ENCODE results near the gene FMNL2.

FMNL2 gene

DNA sequence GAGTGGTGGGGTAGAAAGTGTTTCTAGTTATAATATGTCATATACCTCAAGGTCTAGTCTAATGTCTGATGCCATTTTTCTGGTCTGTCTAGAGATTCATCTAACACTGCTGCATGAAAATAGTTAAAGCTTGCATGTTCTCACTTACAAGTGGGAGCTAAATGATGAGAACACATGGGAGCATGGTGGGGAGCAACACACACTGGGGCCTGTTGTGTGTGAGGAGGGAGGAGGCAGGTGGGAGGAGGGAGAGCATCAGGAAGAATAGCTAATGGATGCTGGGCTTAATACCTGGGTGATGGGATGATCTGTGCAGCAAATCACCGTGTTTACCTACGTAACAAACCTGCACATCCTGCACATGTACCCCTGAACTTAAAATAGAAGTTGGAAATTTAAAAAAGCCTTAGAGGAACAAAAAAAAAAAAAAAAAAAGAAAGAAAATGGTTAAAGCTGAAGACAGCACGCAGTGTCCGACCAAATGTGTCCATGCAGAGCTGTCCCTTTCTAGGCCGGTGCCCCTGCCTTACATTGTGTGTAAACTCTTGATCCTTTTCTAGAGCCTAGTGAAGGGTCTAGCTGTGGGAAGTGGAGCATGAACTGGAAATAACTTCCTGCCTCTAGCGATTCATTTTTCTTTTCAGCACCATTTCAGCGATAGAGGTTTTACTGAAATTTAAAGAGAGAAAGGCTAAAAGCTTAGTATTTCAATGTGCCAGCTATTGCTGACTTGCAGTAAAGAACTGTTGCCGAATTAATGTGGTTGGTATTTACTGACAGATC lies 94.0 kb downstream of the FMNL2 start:
- no peak for DNase-seq

DNA sequence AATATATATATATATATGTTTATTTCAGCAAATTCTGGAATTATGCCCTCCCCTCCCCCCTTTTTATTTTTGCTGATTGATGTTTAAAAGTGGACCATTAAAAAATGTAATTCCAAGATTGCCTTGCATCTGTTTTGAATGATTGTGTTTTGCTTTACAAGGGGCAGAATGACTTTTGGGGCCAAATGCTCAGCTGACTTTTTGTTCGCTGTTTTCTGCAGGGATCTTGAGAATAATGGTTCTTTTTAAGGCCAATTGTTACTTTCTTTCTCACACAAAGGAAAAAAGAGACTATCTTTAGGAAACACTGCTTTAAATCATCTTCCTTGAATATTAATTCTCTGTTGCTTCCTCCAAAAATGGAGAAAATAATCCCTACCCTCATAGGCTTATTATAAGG lies 95.9 kb downstream of the FMNL2 start:
- no peak for DNase-seq

DNA sequence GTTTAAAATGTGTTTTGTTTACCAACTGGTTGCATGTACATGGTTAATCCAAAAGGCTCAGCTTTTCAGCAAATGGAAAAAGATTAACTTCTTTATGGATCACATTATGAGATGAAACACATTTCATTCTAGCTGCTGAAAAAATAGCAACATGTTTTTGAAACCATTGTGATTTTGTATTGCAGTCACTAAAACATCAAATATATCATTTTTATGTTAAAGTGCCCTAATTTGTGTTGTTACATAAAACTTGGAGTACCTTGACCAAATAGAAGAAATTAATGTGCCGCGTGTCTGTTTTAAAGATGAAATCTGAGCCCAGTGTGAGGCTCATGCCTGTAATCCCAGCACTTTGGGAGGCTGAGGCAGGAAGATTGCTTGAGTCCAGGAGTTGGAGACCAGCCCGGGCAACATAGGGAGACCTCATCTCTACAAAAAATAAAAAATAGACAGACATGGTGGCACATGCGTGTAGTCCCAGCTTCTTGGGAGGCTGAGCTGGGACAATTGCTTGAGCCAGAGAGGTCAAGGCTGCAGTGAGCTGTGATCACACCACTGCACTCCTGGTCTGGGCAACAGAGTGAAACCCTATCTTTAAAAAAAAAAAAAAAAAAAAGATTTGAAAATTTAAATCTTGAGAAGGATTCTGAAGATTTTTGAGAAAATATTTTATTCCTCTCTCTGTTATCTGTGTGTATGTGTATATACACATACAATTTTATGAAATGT lies 96.6 kb downstream of the FMNL2 start:
- DNase-seq: no peak

DNA sequence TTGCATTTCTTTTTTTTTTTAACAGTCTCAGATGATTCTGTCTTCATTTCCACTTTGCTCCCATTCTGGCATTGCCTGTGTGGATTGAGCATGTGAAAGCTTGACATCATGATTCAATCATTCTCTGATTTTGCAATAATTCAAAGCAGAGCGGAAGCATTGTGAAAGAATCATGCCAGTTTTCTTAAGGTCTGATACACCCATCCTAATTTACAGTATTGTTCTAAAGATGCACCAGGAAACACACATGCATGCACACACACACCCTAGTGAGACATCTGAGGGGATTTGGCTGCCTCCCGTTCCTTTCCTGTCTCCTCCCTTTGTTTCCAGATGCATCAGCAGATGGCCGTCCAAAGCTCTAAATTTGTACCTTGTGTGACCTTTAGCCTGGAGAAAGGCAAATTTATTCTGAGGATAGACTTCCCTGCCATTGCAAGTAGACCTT lies 97.3 kb downstream of the FMNL2 start:
- DNase-seq: no peak

DNA sequence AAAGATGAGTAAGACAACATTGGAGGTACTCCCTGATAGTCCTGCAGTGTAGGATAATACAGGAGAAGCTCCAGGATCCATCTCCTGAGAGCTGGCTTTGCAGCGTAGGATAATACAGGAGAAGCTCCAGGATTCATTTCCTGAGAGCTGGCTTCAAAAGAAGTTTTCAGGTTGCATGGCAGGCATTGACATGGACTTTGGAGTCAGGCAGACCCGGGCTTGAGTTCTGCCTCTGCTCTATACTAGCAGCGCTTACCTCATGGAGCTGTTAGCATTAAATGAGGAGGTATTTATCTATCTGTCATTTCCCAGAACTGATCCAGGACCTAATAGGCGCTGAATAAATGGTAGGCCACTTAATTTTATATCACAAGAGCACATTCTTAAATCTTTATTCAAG lies 97.8 kb downstream of the FMNL2 start:
- DNase-seq: no peak

DNA sequence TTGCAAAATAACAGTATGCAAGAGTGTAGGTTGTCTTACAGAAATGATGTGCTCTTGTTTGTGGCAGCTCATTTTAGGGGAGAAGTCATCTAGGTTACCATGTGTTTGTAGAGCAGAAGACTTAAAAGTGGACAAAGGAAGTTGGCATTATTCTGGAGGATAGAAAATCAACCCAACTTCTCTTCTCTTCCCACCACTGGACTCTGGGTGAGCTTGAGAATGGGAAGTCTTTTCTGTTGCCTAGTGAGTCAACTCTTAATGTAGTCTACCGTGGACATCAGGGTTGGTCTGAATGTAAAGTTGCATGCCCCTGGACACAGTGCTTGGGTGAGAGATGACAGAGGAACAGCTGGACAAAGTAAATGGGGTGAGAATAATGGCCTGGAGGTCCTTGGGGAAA lies 98.3 kb downstream of the FMNL2 start:
- no peak for DNase-seq

DNA sequence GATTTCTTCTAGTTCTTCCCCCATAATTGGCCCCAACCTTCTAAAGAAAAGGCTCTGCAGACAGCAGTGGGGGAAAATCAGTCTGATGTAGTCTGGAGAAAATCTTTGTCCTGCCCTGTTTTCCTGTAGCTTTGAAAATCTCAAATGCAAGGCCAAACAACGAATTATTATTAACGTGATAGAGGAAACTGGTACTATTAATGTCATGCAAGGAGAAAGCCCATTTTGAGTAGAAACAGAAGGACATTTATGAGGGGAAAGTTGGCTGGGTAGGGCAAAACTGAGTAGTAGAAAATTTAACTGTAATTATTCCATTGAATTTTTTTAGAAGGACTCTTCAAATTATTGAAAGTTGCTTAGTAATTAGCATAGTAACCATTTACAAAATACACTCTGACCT lies 98.8 kb downstream of the FMNL2 start:
- DNase-seq: no peak

DNA sequence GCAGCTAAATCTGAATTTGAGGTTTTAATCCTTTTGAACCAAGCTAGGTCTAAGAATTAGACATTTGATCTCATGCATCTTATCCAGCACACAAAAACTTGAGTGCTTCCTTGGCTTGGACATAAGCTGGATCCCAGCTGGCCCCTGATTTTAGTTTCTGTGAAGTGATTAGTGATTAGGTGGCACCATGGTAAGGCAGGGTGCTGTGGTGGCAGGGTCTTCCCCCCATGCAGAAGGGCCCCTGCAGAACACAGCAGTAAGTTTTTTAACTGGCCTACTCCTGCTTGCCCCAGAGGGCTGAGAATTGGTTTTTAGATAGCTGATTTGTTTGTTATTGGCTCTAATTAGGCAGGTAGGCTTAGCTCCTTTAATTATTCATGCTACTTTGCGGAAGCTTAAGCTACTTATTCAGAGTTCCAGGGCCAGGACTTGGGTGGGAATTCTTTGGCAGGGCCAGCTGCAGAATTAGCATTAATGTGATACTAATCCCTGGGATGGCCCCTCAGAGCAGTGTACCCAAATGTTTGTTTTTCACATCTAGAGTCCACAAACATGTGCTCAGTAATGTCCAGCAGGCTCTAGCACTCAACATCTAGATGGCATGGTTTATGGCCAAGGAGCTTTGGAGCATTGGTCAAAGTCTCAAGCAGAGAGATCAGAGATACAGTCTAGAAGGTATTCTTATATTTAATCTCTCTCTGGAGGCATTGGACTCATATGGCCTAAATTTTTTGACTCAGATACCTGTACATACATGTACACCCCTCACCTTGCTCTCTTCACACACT lies 99.6 kb downstream of the FMNL2 start:
- no peak for DNase-seq

DNA sequence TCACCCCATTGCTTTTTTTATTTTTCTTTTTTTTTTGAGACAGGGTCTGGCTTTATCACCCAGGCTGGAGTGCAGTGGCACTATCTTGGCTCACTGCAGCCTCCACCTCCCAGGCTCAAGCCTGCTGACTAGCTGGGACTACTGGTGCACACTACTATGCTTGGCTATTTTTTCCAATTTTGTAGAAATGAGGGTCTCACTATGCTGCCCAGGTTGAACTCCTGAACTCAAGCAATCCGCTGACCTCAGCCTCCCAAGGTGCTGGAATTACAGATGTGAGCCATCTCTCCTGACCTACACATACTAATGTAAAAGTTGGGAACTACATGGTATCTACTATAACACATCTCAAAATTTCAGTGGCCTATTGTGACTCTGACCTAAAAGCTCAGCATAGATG lies 101.2 kb downstream of the FMNL2 start:
- DNase-seq: no peak

DNA sequence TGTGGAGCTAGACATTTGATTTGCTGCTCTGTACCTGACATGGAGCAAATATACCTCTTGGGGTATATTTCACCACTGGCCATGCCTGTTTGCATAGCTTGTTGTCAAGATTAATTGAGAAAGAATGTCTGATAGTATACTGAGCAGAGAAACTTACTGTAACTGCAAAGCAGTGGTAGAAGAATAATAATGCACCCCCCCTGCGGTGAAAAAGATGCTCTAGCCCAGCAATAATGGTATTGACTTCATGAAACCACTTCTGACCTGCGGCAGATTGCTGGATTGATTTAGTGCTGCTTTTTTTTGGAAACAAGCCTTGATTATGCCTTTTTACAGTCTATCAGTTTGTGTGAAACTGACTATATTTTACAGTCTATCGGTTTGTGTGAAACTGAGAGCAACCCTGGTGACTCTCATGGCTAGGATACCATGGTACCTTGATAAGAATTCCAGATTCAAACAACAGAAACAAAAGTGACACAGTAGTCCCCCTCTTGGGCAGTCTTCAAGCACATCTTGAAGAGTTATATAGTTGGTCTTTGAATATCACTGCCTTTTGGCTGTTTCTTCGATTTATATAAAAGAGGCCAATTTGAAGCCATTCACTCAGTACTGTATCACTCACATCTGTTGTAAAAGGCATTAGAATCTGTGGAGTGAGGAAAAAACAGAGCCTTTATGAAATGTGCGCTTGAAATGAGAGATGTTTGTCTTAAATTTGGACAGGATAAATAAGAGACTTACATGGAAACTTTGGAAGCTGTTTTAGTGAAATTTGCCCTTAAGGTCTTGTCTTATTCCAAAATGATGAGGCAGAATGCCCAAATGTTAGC lies 102.5 kb downstream of the FMNL2 start:
- DNase-seq: no peak

DNA sequence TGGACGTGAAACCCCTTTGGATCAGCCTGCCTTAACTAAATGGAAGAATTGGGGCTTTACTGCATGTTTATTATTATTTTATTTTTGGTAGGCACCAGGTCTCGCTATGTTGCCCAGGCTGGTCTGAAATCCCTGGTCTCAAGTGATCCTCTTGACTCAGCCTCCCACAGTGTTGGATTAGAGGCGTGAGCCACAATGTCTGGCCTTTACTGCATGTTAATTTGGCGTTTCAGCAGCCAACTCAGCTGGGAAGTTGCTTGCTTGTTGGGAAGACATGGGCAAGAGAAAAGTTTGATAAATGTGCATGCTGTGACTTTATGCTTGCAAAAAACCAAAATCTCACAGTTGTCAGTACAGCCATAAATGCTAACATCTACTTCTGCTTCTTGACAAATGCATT lies 105.1 kb downstream of the FMNL2 start:
- DNase-seq: no peak

DNA sequence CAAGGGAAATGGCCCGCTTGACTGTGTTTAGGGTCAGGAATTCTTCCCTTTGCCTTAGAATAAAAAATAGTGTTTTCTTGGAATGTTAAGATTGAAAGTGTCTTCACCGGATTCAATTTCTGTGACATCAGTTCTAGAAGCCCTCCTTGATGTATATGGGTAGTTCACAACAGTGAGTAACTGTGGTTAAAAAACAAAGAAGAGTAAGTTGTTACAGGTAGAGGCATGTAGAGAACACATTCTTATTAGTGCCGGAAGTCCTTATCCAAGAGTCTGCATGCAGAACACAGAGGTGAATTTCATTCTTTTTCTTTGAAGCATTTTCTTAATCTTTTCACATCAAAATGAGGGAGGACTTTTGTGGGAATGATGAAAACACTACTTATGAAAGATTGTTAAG lies 105.5 kb downstream of the FMNL2 start:
- no peak for DNase-seq

DNA sequence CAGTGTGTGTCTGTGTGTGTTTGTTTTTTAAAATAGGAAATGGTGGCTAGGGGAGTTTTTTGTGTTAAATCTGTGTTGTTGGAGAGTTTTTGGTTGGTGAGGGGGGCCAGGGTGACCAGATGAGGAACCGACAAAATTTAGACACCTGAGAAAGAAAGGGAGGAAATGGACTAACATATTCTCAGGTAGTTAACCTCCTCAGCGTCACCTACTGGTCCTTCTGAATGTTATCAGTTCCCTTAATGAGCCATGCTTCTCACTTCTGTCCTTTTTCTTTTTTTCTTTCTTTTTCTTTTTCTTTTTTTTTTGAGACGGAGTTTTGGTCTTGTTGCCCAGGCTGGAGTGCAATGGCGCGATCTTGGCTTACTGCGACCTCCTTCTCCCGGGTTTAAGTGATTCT lies 107.0 kb downstream of the FMNL2 start:
- DNase-seq: no peak

DNA sequence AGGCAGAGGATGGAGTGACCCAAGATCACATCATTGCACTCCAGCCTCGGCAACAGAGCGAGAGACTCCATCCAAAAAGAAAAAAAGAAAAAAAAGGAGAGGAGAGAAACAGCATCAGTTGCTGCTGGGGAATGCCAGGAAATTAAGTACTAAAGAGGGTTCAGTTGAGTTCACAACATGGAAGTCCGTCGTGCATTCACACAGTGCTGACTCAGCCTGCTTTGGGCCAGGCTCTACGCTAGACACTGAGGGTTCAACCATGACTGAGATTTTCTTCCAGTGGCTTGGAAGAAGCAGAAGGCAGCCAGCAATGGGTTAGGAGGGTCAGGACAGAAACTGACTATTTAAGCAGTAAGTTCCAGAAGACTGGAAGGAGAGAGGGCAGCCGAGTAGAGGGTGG lies 108.8 kb downstream of the FMNL2 start:
- no peak for DNase-seq

DNA sequence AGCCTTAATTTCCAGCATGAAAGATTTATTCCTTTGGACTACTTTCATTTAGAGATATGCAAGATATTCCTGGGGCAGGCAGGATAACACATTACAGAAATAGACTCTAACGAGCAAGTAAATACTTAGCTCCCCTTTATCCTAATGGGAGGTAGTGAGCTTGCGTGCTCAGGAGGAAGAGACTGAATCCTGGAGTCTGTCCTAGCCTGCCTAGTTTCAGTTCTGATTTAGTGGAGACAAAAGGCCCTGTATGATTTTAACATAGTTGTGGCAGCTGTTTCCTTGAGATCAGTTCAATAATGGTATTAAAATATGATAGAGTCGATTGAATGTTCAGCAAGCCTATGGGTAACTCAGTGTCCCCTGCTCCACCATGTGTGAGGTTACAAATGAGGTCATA lies 109.5 kb downstream of the FMNL2 start:
- DNase-seq: no peak

DNA sequence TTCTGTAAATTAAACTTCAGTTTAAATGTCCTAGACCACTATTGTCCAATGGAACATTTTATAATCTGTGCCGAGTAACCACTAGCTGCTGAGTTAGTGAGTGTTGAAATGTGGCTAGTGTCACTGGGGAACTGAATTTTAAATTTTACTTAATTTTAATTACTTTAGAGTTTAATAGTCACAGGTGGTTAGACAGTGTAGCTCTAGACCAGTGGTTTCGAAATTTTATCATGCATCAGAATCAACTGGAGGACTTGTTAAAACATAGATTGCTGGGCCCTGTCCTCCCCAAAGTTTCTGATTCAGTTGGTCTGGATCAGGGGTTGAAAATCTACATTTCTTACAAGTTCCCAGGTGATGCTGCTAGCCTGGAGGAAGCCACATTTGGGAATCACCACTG lies 110.4 kb downstream of the FMNL2 start:
- DNase-seq: no peak

DNA sequence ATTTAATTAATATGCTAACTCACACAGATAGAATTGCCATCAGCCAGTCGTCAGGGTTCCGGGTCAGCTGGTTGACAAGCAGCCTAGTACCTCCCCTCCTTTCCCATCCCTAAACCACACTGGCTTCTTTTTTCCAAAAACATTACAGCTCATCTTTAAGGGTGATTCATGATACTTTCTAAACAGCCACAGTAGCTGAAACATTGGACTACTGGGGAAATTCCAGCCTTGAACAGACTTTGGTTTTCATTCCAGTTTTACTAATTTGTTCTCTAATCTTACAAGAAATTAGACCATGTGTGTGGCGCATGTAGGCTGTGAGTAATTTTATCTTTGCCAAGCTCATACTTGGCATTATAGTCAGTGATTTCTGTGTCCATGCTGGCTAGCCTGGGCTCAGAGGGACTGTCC lies 110.8 kb downstream of the FMNL2 start:
- DNase-seq: no peak

DNA sequence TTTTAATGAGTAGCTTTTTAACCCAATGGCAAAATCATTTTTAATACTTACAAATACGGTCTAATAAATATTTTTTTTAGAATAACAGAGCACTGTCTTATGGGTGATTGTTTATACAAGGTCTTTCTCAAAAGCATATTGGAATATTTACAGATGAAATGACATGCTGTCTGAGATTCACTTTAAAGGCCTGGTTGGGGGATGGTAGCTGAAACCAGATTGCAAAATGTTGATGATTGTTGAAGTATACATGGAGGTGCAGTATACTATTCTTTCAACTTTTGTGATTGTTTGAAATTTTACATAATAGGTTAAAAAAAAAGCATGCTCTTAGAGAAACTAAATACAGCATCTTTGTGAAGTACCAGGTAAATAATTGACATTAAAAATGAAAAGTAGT lies 111.2 kb downstream of the FMNL2 start:
- no peak for DNase-seq

DNA sequence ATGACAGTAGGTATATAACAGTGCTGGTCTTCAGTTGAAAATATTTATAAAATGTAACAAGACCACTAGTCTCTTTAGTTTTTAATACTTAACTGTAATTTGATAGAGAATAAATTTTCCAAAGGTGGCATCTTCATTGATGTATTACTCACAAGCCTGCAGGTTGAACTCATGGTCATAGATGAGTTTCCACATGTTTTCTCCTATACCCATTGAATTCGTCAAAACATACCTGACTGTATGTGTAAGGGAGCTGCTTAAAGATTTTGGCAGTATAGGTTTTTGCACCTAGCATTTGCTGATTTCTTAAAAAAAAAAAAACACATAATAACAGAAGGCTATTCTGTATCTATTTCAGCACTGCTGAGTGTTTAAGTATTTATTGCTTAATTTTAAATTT lies 112.9 kb downstream of the FMNL2 start:
- no peak for DNase-seq

DNA sequence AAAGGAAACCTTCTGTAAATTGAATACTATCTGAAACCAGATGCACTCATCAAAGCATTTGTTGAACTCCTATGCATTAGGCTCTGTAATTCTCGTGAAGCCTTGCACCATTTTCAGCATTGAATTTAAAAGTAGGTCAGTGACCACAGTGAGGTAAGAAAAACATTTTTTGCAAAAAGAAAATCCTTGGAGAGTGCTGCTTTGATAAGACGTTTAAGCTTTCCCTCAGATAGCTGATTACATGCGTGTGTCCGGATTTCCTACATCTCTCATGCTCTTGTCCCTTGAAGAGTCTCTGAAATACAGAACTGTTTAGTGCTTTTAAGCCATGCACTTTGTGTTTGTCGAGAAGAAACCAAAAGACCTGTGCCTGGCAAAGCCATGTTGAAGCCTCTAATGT lies 113.6 kb downstream of the FMNL2 start:
- no peak for DNase-seq

DNA sequence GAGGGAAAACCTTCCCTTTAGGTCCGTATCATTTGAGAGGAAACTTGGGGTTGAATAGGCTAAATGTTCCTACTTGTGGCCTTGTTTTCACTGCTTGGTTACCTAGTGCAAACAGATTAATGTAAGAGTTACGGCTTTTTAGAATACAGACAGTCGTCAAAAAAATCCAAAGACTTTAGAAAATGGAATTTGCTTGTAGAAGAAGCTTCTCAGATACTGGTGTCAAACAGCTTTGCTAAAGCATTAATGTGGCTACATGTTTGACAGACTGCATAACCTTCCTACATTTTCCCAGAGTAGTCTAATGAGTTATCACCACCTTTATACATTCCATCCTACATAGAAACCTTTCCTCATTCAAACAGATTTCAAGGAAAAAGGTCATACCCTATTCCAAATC lies 114.6 kb downstream of the FMNL2 start:
- no peak for DNase-seq

DNA sequence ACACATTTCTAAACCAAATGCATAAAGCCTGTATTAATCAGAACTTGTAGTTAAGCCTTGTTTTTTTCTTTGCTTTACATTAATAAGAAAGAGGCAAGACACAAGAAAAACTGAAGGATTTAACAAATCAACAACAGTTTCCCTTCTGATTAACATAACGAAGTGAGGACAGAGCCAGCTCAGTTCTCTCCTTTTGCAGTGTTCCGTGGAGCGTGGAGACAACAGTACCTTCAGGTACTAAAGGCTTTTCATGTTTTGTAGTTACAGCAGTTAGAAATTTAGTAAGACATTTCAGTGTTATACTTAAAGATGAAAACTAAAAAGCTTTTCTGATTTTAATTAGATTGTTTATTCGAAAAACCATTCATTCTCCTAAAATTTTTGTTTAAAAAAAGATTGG lies 115.2 kb downstream of the FMNL2 start:
- no peak for DNase-seq

All from NCI-H510A treated with DMSO at 0.1 percent for 48 hours (cell line).